ENCODE measurements around the gene CHRNA9.
"Not testable (repeated sequence)": the region's sequence is repeated elsewhere in the genome, so short reads cannot be mapped to it uniquely, and the experiment has no call there.

The CHRNA9 gene

DNA sequence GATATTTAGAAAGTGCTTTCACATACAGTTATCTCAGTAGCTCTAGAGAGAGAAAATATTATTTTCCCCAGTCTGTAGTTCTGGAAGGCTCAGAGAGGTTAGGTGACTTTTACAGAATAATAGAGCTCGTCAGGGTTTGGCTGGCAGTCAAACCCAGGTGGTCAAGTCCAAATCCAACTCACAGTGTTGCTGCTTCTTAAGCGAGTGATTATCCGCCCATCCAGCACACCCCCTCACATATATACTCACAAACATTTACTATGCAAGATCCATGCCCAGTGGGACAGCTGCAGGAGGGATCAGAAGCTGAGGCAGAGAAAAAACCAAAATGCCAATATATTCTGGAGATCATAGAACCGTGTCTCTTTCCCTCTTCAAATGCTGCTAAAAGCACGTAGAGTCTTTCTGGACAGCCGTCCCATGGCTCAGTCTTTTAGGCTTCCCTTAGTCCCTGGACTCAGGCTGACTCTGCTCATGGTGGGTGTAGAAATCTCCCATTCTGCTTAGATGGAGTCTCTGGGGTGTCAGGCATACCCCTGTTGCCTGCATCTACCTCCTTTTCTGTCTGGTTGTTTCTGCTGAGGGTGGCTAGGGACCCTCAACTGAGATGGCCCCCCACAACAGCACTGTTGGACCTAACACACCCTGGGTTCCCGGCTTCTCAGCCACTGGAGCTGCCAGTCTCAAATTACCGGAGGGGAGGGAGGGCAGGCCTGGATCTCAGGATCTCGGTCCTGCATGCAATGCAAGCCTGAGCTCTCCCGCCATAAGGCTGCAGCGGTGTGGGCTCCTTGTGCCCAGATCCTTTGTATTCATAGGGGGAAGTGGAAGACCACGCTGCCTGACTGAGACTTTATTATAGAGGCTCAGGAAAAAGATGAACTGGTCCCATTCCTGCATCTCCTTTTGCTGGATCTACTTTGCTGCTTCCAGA, at the start of gene CHRNA9:
CHRNA9 (plus strand) TSS at position 743 of the 934 bp plus-strand sequence; CDS start at position 878, 135 bp downstream.
- DNase-seq, result no peak
- ATAC-seq, result no peak

GRCh38 chr4:40285692-40286091, 49.4 kb upstream of the CHRNA9 start:
- no peak for DNase-seq
- ATAC-seq, result no peak

- ATAC-seq, result no peak
These were observed 46.6 kb upstream of the CHRNA9 start for GRCh38 chr4:40288566-40288965.

GRCh38 chr4:40289366-40290188, 45.6 kb upstream of the CHRNA9 start:
- ATAC-seq (peak; percentile 81), DNase-seq (no peak)

More at GRCh38 chr4:40288566-40288965, 46.6 kb upstream of the CHRNA9 start:
- DNase-seq, result no peak

DNA sequence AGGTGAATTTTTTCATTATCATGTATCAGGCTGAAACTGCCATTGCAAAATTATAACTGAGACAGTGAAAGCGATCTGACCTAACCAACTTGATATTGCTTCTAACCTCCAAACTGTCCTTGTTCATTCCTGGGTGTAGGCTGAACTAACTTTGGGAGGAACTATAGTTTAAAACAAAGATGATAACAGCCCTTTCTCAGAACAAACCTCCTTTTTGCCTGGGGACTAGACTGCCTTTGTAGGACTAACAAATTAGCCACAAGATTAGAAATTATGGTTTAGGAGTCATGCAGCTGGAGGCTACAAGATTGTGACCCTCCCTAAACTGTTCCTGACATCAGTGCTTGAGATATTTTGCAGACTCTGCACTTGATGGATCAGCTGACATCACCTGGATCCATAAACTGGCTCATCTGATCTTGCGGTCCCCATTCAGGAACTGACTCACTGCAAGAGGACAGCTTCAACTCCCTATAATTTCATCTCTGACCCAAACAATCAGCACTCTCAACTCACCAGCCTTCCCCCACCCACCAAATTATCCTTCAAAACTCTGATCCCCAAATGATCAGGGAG, 44.4 kb upstream of the CHRNA9 start:
- not testable (repeated sequence) for ATAC-seq, DNase-seq

DNA sequence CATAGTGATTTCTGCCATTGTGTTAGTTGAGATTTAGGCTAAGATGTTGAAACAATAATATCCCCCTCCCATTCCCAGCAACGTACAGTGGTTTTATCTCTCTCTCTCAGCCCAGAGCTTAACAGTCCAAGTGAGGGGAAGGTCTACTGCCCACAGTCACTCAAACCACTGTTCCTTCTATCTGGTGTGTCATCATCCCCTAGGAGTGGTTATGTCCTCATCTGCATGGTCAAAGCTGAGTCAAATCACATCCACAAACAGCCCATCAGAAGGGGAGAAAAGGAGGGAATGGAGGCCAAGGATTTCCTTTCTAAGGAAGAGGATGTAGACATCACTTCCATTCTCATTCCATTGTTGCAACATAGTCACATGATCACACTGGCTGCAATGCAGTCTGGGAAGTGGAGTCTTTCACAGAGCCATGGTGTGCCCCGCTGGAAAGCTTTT, 42.8 kb upstream of the CHRNA9 start:
- DNase-seq (no peak), ATAC-seq (peak; percentile 36)

DNA sequence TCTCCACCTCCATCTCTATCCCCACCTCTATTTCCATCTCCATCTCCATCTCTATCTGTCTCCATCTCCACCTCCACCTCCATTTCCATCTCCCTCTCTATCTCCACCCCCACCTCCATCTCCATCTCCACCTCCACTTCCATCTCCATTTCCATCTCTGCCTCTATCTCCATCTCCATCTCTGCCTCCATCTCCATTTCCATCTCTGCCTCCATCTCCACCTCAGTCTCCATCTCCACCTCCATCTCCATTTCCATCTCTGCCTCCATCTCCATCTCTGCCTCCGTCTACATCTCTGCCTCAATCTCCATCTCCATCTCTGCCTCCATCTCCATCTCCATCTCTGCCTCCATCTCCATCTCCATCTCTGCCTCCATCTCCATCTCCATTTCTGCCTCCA, 40.8 kb upstream of the CHRNA9 start:
- no peak for ATAC-seq

DNA sequence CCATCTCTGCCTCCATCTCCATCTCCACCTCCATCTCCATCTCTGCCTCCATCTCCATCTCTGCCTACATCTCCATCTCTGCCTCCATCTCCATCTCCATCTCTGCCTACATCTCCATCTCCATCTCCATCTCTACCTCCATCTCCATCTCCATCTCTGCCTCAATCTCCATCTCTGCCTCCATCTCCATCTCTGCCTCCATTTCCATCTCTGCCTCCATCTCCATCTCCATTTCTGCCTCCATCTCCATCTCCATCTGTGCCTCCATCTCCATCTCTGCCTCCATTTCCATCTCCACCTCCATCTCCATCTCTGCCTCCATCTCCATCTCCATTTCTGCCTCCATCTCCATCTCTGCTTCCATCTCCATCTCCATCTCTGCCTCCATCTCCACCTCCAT, 40.1 kb upstream of the CHRNA9 start:
- not testable (repeated sequence) for DNase-seq, ATAC-seq

More for the DNA sequence above, 40.8 kb upstream of the CHRNA9 start:
- DNase-seq, result no peak

DNA sequence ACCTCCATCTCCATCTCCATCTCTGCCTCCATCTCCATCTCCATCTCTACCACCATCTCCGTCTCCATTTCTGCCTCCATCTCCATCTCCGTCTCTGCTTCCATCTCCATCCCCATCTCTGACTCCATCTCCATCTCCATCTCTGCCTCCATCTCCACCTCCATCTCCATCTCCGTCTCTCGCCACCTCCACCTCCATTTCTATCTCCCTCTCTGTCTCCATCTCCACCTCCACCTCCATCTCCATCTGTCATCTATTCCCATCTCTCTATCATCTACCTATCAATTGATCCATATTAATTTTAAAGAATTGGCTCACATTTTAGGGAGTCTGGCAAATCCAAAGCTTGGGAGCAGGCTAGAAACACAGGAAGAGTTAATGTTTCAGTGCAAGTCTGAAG, 39.6 kb upstream of the CHRNA9 start:
- DNase-seq (no peak), ATAC-seq (no peak)

- ATAC-seq (no peak), DNase-seq (no peak)
These were observed 36.0 kb upstream of the CHRNA9 start for GRCh38 chr4:40299126-40299525.

DNA sequence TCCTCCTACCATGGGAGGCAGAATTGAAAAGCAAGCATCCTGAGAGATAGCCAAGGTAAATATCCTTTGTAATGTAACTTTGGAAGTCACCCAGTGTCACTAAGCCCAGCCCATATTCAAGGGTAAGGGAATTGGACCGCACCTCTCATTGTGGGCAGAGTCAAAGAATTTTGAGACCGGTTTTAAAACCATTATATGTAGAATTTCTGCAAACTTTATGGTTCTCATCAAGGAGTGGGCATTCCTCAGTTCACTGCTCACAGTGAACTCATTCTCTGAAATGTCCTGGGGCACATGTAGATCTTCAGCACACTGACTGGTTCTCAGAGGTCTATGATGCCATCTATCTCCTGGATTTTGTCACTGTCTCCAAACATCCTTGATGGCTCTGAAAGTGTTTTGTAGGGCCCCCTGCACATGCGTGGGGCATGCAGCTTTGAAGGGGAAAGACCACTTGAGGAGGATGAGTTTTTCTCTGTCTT, 35.3 kb upstream of the CHRNA9 start:
- DNase-seq (no peak), ATAC-seq (peak; percentile 41)

DNA sequence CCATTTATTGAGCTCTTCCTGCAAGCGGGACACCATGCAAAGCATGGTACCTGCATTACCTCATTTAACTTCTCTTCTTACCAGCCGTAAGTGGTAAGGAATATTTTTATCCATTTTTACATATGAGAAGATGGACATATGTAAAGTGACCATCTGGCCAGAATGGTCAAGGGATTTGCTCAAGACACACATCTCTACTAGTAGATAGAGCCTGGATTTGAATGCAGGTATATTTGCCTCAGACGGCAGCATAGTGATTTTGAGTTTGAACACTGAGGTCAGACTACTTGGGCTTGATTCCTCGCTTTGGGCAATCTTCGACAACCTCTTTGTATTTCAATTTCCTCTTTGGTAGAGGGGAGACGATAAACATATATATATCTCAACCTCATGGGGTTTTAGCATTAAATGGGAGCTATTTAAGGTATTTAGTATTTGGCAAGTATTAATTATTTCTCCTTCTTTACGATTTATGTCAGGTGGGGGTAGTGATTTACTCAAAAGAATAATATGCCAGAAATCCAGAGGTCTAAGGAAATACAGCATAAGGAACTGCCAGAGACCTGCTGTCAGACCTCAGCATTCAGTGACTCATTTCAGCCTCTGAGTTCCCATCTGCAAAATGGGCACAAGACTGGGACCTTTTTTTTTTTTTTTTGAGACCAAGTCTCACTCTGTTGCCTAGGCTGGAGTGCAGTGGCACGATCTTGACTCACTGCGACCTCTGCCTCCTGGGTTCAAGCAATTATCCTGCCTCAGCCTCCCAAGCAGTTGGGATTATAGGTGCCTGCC, 34.6 kb upstream of the CHRNA9 start:
- no peak for ATAC-seq

DNA sequence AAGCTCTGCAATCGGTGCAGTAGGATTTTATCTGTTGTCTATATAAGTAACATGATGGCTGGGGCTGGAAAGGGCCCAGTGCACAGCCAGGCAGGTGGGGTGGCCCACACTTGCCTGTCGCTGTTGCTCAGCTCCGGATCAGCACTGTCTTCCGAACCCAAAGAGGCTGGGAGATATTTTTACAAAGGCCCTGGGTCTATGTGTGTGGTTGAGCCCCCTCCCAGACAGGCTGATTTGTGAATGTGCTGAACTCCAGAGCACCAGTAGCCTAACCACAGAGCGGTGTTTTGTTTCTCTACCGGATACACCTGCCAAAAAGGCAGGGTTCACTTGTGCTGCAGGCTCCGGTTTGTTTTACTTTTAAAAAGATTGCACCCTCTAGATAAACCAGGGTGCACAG, 33.5 kb upstream of the CHRNA9 start:
- ATAC-seq, result peak; percentile 11
- DNase-seq, result peak; percentile 49

More for the DNA sequence above, 34.6 kb upstream of the CHRNA9 start:
- DNase-seq, result no peak

- no peak for DNase-seq
- no peak for ATAC-seq
These were observed 31.4 kb upstream of the CHRNA9 start for GRCh38 chr4:40303751-40304150.

DNA sequence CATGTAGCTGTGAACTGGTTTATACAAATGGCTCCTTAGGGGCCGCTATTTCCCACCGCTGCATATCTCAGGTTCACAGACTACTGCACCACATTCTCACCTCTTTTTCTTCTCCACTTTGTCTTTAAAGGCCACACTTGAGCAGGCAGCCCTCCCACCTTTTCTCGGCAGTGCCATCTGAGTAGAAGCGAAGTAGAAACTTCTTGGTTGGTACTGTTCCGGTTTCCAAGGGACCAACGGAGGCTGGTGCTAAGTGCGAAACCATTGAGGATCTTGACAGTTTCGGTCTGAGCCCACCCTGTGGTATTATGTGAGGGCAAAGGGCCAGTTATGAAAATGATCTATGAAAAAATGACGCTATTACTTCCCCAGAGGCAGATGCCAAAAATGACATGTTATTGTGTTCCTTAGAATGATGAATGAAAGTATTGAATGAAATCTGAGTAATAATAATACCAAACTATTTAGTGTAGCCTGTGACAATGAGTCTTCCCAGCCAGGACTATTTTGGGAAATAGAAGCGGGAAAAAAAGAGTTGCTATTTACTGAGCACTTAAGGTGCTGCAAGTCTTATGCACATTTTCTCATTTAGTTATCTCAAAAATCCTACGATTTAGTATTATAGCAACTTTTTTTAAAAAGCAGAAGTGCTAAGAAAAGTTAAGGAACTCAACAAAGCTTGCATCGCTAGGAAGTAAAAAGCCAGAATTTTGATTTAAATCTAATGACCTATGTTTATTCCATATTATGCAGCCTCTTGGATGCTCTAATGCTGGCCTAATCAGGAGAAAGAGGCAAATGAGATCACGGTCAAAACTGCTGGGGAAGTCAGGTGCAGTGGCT, 29.6 kb upstream of the CHRNA9 start:
- DNase-seq (peak; percentile 74), ATAC-seq (peak; percentile 82)

DNA sequence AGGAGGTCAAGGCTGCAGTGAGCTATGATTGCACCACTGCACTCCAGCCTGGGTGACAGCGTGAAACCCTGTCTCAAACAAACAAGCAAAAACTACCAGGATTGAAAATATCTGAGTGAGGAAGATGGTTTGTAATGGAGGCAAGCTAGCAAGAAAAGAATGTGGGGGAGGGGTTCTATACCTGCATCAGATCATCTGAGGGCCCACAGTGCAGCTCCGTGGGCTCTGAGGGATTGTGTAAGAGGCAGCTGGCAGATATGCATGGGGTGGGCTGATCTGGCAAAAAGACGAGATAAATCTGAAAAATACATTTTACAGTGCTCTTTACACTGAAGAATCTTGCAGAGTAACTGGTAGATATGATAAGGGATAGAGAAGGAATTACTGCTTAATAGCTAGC, 28.9 kb upstream of the CHRNA9 start:
- ATAC-seq (no peak), DNase-seq (no peak)

DNA sequence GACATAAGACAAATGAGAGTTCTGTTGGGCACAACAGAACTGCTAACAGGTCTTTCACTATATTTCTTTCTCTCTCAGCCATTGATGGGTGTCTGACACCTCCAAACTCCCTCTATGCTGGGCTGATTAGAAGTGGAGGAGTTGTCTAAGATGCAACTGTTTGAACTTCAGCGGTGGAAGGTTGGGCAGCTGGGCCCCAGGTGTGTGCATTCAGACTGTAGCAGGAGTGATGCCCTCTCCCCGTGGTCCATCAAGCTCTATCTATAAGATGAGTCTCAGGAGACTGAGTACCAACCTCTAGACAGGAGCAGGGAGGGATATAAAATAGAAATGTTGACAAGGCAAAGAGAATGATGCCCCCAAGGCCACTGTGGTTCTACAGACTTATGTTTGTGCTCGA, 28.2 kb upstream of the CHRNA9 start:
- ATAC-seq (no peak), DNase-seq (no peak)

DNA sequence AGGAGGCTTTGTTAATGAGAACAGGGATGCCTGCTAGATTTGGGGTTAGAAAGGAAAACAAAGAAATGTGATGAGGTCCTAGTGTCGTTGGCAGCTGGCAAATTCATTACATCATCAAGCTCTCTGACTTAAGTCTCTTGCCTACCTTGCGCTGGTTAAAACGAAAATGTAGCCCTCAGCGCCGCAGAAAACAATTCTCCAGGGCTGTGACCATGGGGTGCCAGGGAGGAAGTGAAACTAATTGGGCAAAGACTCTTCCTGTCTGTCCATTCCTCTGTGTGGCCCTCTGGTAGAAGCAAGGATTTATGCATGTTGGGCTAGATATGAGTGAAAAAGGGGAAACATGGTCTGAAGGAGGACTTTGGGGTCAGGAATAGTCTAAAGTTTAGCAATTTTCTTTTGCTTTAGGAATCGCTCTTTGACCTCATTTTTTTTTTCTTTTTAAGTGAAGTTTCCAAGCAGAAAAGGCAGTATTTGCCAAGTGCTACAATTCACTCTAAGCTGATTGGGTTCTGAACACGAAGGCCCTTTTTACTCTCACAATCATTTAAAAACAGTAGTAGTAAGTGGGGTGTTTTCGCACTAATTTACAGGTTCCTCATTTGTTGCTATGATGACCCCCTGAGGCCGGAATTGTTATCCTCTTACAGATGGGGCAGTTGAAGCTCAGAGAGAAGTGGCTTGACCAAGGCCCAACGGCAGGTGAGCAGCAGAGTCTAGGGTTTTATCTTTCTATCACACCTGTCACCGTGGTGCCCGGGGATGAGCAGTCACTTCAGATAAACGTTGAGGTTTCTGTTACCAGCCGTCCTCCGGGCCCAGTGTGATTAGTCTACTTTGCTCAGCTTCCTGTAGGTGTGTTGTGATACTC, 27.3 kb upstream of the CHRNA9 start:
- ATAC-seq (peak; percentile 24), DNase-seq (peak; percentile 64)

DNA sequence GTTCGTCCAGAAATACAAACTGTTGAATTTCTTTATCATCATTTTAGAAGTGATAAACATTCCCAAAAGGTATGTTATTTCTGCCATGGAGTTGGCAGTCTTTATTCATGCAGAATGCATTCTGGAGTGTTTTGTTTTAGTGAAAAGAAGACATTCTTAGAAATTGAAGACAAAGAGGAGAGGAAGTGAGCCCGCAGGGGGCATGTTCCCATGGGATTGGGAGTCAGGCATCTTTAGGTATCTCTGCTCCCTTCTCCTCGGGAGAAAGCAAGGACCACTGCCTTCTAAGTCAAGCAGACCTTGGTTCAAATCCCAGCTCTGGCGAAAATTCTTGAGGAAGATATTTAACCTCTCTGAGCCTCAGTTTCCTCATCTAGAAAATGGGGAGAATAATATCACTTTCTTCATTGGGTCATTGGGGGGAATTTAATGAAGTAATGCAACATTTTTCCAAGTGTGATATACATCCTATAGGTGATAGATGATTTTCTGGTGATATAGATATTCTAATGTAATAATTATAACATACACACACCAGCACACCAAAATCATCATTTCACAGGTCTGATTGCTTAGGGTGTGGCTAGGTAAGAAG, 26.5 kb upstream of the CHRNA9 start:
- ATAC-seq (no peak), DNase-seq (no peak)

Data from stimulated activated naive CD8-positive, alpha-beta T cell treated with anti-CD3 and anti-CD28 coated beads, Interleukin-15, Interleukin-2, amounts not matched to agents 100 U/mL and 50 U/mL, for 24 hours (primary cell).